PC-3 (cell line): Measurements from ENCODE around the gene LIPA.

Experiments
- CTCF ChIP-seq: fragments of 300-600 bp; sonication (generic); conservative IDR thresholded peaks from 2 replicates; pipeline ENCODE4 v1.5.1; 2017; ENCODE audit warnings: antibody characterized with exemption, low read depth, mild to moderate bottlenecking, low read length
- EZH2 ChIP-seq: fragments of 300-600 bp; sonication (generic); IDR thresholded peaks from one replicate; pipeline ENCODE4 v1.6.1; 2017; ENCODE audit warnings: antibody characterized with exemption, mild to moderate bottlenecking, low read length; ENCODE audit not compliant: unreplicated experiment
- EZH2phosphoT487 ChIP-seq: fragments of 300-600 bp; sonication (generic); IDR thresholded peaks from 2 replicates; pipeline ENCODE4 v1.6.1; 2018; ENCODE audit warnings: mild to moderate bottlenecking, antibody characterized with exemption, low read length, borderline replicate concordance

GRCh38 chr10:89173075-89173474, 78.5 kb downstream of the LIPA start:
- TF ChIP-seq EZH2 (no peak), CTCF (no peak), EZH2phosphoT487 (no peak)
